Activated CD4-positive, alpha-beta memory T cell treated with anti-CD3 and anti-CD28 coated beads for 36 hours (primary cell): ENCODE measurements around the gene ZNF513. TPM values are rescaled to one million over a fixed set of nuclear protein-coding genes. Genes with fewer than 3 reads are reported as not detected.

Source experiments
- CTCF ChIA-PET: fragments of 350-600 bp; sonication (Branson Sonifier 250); formaldehyde crosslinking; loops from one replicate; lab custom pipeline; 2021; ENCODE audit warnings: antibody characterized with exemption, inconsistent platforms; lab: Charles Lee
- POLR2A ChIA-PET: fragments of 350-600 bp; sonication (Branson Sonifier 250); formaldehyde crosslinking; loops from one replicate; lab custom pipeline; 2021; ENCODE audit warnings: antibody characterized with exemption; lab: Charles Lee
- DNase-seq: peaks from one replicate; pipeline ENCODE4 v3.0.0-alpha.2; 2020
- H3K27ac Mint-ChIP-seq: one replicate; pipeline ENCODE4 v1.8.0; 2021; ENCODE audit warnings: mixed read lengths
- H3K27me3 Mint-ChIP-seq: one replicate; pipeline ENCODE4 v1.8.0; 2021; ENCODE audit warnings: mixed read lengths
- H3K36me3 Mint-ChIP-seq: one replicate; pipeline ENCODE4 v1.8.0; 2021; ENCODE audit warnings: mixed read lengths
- H3K4me1 Mint-ChIP-seq: one replicate; pipeline ENCODE4 v1.8.0; 2021; ENCODE audit warnings: low read depth, mixed read lengths
- H3K4me3 Mint-ChIP-seq: one replicate; pipeline ENCODE4 v1.8.0; 2021; ENCODE audit warnings: mild to moderate bottlenecking, mixed read lengths
- H3K9me3 Mint-ChIP-seq: one replicate; pipeline ENCODE4 v1.8.0; 2021; ENCODE audit warnings: mixed read lengths
- intact Hi-C: fragments of 100-400 bp; cut with micrococcal nuclease; formaldehyde crosslinking; loops from one replicate; pipeline ENCODE4 v1.15.1; 2023
- total RNA-seq, 2 experiments: library from RNA; stranded (reverse); gene quantifications; one replicate each; pipeline ENCODE4 v1.2.3, GENCODE V29; 2021

Gene ZNF513
- total RNA-seq, 2 experiments from 2014 or later: 8.6 to 9.7 TPM

DNA sequence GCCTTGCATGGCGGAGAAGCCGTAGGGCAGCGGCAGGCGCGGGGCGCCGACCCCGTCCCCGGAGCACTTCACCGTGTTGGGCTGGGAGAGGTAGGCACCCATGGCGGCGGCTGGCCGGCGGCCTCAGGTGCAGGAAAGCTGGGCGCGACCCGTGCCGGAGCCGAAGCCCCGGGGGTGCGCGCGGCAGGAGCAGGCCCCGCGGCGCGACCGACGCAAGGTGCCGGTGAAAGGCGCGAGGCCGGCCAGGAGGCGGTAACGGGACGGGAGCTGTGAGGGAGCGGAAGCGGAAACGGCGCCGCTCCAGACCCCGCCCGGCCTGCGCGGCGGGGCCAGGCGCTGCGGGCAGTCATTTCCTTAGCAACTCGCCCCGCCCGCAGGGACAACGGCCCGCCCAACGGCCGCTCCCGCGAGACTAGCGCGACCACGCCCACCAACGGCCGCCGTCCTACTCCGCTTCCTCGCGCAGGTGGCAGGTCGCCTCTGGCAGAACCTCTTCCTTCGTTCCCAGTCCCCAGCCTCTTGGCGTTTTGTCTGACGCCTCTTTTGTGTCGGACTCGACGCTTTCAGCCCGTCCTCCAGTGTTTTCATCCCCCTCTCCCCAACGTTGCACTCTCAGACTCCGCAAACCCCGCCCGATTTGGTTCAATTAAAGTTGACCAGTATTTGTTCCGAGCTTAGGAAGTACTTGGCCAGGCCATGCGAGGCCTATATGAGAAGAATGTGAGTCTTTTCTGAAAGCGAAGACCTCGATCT is 29.0 kb upstream of the ZNF513 start, which contains the start of gene PPM1G:
Gene PPM1G, minus strand, starts transcription at position 271 of the 753 bp plus-strand sequence. Its CDS starts 169 bp downstream, at position 102.
- POLR2A ChIA-PET: interaction anchor here (0.6 to 2.9 kb wide), 13 partner anchors 18 to 274 kb away, joined by 3 to 63 read pairs (median 4); partner anchors contain the start of genes ATRAID, CCDC121, EIF2B4 and GPN1
- CTCF ChIA-PET: interaction anchor here (0.8 to 4.9 kb wide), 8 partner anchors 20 to 328 kb away, joined by 3 to 46 read pairs (median 4); partner anchors contain the start of genes NRBP1 and ZNF513
- Mint-ChIP-seq H3K4me1 (peaks cover 32% of the 10 kb centered on the region), H3K27me3 (no peaks in the 10 kb centered on the region), H3K4me3 (peak within 1 kb of the TSS; percentile 88), H3K9me3 (no peaks in the 10 kb centered on the region), H3K36me3 (peaks cover 12% of the 10 kb centered on the region), H3K27ac (peak within 1 kb of the TSS; percentile 87)
- DNase-seq: peak; percentile 98
- intact Hi-C loops: loop anchor here (1.0 to 10.0 kb wide), 7 partner anchors 19 to 275 kb away; partner anchors contain the start of genes EIF2B4, GTF3C2, IFT172 and MPV17

DNA sequence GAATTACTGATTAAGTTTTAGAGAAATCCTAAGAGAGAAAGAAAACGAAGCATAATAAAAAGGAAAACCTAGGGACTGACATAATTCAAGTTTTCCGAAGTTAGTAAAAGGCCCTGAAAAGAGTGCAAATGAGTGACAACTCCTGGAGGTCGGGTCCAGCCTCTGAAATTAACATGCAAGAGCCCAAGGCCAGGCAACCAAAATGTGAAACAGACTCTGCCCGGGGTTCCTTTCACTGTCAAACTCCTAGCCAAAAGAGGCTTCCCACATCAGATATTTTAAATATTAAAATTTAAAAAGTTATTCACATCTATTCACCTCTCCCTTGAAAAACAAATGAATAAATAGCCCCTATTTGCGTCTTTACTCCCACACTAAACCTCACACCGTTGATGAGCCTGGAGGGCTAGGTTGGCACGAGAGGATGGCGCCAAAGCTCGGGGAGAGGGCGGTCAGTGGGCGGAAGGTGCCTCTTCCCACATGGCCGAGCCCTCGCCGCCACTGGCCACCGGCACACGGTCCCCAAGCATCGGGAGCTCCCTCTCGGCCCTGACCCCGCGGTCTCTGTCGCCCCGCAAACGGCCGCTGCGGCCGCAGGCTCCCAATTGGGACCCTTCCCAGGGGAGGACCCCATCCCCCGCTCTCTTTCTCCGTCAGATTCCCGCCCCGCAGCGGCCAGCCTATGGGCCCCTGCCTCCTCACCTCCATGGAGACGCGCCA is 28.2 kb upstream of the ZNF513 start:
- DNase-seq: peak; percentile 35
- Mint-ChIP-seq H3K4me3 (peak overlapping the region; percentile 88), H3K36me3 (peaks cover 12% of the 10 kb centered on the region), H3K27ac (peak overlapping the region; percentile 87), H3K4me1 (peaks cover 32% of the 10 kb centered on the region), H3K9me3 (no peaks in the 10 kb centered on the region), H3K27me3 (no peaks in the 10 kb centered on the region)
- ChIA-PET POLR2A (interaction anchor here (1.0 to 2.9 kb wide), 9 partner anchors 17 to 275 kb away, joined by 3 to 63 read pairs (median 7); partner anchors contain the start of genes CCDC121, EIF2B4, GPN1 and GTF3C2), CTCF (interaction anchor here (0.8 to 4.9 kb wide), 7 partner anchors 20 to 274 kb away, joined by 3 to 46 read pairs (median 4); partner anchors contain the start of gene NRBP1)
- intact Hi-C loops: loop anchor here (1.0 to 10.0 kb wide), 7 partner anchors 20 to 276 kb away; partner anchors contain the start of genes EIF2B4, GTF3C2, IFT172 and MPV17

DNA sequence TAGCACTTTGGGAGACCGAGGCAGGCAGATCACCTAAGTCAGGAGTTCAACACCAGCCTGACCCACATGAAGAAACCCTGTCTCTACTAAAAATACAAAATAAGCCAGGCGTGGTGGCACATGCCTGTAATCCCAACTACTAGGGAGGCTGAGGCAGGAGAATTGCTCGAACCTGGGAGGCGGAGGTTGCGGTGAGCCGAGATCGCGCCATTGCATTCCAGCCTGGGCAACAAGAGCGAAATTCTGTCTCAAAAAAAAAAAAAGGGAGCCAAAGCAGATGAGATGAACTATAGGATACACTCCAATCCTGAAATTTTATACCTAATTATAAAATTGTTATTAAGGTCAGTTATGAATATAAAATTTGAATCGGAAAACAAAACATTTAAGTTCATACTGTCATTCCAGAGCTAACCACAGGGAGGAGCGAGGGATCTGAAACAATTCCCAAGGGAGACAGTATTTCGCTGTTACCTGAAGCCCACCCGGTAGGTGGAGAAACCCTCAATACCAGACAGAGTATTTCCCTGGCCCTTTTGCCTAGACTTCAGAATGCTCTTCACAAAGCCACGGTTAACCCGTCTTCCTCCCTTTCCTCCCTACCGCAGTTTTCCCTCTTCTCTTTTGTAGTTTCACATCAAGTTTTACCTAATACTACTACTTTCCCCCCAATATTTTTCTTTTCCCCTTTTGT is 27.4 kb upstream of the ZNF513 start:
- peak overlapping the region; percentile 88 for H3K4me3 Mint-ChIP-seq
- intact Hi-C loops: loop anchor here (10.0 kb wide), 1 partner anchor 277 kb away; no protein-coding TSS in a partner anchor

DNA sequence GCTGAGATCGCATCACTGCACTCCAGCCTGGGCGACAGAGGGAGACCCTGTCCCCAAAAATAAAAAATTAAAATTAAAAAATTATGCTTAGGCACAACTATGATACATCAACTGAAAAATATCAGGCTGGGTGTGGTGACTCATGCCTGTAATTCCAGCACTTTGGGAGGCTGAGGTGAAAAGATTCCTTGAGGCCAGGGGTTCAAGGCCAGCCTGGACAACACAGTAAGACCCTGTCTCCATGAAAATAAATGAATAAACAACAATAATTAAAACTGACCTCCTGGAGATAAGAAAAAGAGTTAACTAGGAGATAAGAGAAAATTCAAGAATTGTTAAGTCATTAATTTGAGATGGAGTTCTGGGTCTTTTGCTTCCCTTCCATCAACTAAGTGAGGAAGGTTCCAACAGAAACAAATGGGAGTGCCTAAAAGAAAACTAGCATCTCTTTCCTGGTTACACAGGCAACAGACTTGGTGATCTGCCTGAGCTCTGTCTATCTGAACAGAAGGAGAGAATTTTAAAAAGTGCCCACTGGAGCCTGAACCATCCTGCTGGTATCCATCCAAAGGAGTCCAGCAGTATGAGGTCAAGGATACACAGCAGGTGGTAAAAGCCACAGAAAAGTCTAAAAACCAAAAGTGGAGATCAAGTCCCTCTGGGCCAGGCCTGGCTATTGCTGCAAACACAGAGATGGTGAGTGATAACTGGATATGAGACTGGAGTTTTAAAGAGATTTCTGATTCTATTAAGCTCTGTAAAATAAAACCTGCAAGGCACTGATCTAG is 20.0 kb upstream of the ZNF513 start:
- DNase-seq: no peak
- H3K27ac Mint-ChIP-seq: peak overlapping the region; percentile 31
- no peak overlapping the region for H3K4me3 Mint-ChIP-seq
- peaks cover 28% of the 10 kb centered on the region for H3K4me1 Mint-ChIP-seq
- H3K9me3 Mint-ChIP-seq: no peaks in the 10 kb centered on the region
- H3K27me3 Mint-ChIP-seq: no peaks in the 10 kb centered on the region
- intact Hi-C loops: loop anchor here (10.0 kb wide), 1 partner anchor 284 kb away; no protein-coding TSS in a partner anchor
- ChIA-PET CTCF (interaction anchor here (0.8 kb wide), 1 partner anchor 30 kb away, joined by 3 read pairs; no protein-coding TSS in a partner anchor), POLR2A (no interaction called here)
- H3K36me3 Mint-ChIP-seq: peaks cover 12% of the 10 kb centered on the region

More for the DNA sequence above, 27.4 kb upstream of the ZNF513 start:
- H3K4me1 Mint-ChIP-seq: peaks cover 32% of the 10 kb centered on the region
- CTCF ChIA-PET: interaction anchor here (1.3 to 4.9 kb wide), 2 partner anchors 21 to 275 kb away, joined by 6 to 46 read pairs; partner anchors contain the start of gene NRBP1
- H3K27ac Mint-ChIP-seq: peak overlapping the region; percentile 87
- peaks cover 14% of the 10 kb centered on the region for H3K36me3 Mint-ChIP-seq
- DNase-seq: no peak
- H3K9me3 Mint-ChIP-seq: no peaks in the 10 kb centered on the region
- POLR2A ChIA-PET: interaction anchor here (0.6 to 2.9 kb wide), 2 partner anchors 22 to 57 kb away, joined by 3 to 63 read pairs; partner anchors contain the start of gene NRBP1
- no peaks in the 10 kb centered on the region for H3K27me3 Mint-ChIP-seq

DNA sequence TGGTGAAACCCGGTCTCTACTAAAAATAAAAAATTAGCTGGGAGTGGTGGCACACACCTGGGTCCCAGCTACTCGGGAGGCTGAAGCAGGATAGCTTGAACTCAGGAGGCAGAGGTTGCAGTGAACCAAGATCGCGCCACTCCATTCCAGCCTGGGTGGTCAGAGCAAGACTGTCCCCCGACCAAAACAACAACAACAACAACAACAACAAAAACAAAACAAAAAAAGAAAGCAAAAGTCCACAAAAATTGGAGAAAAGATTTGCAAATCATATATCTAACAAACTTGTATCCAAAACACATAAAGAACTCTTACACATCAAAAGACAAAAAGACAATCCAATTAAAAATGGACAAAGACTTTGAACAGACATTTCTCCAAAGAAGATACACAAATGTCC is 18.4 kb upstream of the ZNF513 start:
- peak overlapping the region; percentile 29 for H3K27ac Mint-ChIP-seq
- no peak for DNase-seq
- no peak overlapping the region for H3K4me3 Mint-ChIP-seq
- intact Hi-C loops: no loop called here
- peaks cover 28% of the 10 kb centered on the region for H3K4me1 Mint-ChIP-seq
- no peaks in the 10 kb centered on the region for H3K9me3 Mint-ChIP-seq
- H3K27me3 Mint-ChIP-seq: no peaks in the 10 kb centered on the region
- CTCF ChIA-PET: no interaction called here
- H3K36me3 Mint-ChIP-seq: peaks cover 16% of the 10 kb centered on the region
- POLR2A ChIA-PET: no interaction called here

DNA sequence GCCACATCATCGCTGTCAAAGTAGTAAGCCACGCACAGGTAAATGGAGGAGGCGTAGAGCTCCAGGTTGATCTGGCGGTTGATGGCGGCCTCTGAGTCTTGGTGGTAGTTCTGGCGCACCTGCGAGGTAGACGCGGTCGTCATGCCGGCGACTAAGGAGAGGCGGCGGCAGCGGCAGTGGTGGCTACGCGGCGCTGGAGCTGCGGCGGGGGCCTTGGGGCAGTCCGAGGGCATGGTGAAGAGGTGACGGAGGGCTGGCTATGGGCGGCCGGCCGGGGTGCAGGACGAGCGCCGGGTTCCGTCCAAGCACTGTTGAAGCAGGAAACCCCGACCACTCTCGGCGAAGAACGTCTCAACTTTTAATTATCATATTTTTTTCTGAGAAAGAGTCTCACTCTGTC is 12.7 kb upstream of the ZNF513 start:
- ChIA-PET CTCF (no interaction called here), POLR2A (no interaction called here)
- no peaks in the 10 kb centered on the region for H3K9me3 Mint-ChIP-seq

DNA sequence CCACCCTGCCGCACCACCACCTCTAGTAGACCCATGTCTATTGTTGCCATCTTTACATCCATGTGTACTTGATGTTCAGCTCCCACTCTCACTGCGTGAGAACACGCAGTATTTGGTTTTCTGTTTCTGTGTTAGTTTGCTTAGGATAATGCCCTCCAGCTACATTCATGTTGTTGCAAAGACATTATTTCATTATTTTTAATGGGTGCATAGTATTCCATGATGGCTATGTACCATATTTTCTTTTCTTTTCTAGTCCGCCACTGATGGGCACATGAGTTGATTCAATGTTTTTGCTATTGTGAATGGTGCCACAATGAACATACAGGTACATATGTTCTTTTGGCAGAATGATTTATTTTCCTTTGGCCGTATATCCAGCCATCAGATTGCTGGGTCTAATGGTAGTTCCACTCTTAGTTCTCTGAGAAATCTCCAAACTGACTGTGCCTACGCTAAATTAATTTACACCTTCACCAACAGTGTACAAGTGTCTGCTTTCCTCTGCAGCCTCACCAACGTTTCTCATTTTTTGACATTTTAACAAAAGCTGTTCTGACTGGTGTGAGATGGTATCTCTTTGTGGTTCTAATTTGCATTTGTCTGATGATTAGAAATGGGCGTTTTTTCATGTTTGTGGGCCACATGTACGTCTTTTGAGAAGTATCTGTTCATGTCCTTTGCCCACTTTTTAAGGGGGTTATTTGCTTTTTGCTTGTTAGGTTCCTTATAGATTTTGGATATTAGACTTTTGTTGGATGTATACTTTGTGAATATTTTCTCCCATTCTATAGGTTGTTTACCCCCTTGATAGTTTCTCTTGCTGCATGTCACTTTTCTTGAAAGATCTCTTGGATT is 10.5 kb upstream of the ZNF513 start:
- no peaks in the 10 kb centered on the region for H3K27me3 Mint-ChIP-seq
- POLR2A ChIA-PET: no interaction called here
- H3K4me1 Mint-ChIP-seq: peaks cover 25% of the 10 kb centered on the region
- intact Hi-C loops: no loop called here
- H3K4me3 Mint-ChIP-seq: peak overlapping the region; percentile 3
- peak overlapping the region; percentile 67 for H3K27ac Mint-ChIP-seq
- no peak for DNase-seq
- CTCF ChIA-PET: interaction anchor here (0.6 kb wide), 1 partner anchor 45 kb away, joined by 3 read pairs; no protein-coding TSS in a partner anchor
- no peaks in the 10 kb centered on the region for H3K9me3 Mint-ChIP-seq
- H3K36me3 Mint-ChIP-seq: peaks cover 16% of the 10 kb centered on the region

More for the DNA sequence above, 12.7 kb upstream of the ZNF513 start:
- Mint-ChIP-seq H3K4me3 (no peak overlapping the region), H3K27me3 (no peaks in the 10 kb centered on the region), H3K27ac (peak overlapping the region; percentile 23), H3K36me3 (peaks cover 14% of the 10 kb centered on the region), H3K4me1 (peaks cover 38% of the 10 kb centered on the region)
- intact Hi-C loops: no loop called here
- no peak for DNase-seq

DNA sequence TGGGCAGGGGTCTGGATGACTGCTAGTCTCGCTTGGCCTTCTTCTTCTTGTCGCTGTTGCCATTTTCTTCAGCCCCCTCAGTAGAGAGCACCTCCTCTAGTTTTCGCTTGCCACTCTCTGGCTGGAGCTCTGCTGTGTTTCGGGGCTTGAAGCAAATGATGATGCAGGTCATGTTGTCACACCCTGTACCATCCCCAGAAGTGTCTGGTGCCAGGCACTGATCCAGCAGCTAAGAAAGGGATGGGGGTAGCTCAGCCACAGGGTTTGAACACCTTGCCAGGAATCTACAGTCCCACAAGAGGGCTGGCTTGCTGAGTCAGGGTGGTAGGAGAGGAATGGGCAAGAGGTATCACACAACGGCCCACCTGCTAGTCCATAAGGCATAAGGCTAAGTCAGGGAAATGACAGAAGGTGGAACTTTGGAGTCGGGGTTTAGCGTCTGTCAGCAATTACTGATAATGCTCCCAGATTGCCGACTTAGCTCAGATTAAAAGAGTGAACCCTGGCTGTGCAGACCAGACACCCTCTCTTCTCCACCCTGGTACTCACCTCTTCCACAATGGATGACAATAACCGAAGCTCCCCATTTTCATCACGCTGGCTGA is 1.1 kb upstream of the ZNF513 start:
- H3K9me3 Mint-ChIP-seq: no peaks in the 10 kb centered on the region
- POLR2A ChIA-PET: interaction anchor here (3.0 to 5.0 kb wide), 2 partner anchors 11 to 28 kb away, joined by 18 to 54 read pairs; partner anchors contain the start of genes EIF2B4, PPM1G and SNX17
- CTCF ChIA-PET: interaction anchor here (0.9 to 1.6 kb wide), 3 partner anchors 10 to 48 kb away, joined by 4 to 5 read pairs (median 5); no protein-coding TSS in a partner anchor

DNA sequence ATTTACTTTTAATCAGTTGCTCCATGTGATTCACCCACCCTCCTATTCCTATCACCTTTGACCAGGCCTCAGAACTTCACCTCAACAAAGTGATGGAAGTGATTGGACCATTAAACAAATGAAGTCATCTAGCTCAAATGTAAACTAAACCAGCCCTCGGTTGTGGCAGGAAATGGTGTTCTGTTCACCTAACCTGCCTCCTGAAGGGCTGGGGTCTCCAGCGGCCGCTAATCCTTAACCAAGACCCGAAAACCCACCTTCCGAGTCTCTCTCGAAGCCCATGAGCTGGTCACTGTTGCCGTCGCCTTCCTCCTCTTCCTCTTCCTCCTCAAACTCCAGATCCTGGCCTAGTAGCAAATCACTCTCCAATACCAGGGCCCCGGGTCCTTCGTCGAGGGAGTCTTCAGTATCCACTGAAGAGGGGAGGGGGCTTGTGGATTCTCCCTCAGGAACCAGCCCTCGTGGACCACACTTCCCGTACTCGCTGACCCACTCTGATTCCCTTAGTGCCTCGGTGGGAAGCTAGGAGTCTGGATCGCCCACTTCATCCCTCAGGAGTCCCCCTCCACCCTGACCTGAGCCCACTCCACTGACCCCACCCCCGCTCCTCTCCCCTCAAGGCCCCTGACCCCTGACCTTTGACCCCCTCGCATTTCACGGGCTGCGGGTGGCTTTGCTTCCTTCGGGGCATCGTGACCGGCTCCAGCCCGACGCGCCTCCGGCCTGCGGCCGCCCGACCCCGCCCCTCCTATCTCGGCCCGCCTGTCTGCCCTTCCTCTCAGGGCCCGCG is 503 bp downstream of the ZNF513 start:
- ChIA-PET CTCF (interaction anchor here (0.8 to 2.5 kb wide), 8 partner anchors 9 to 303 kb away, joined by 3 to 15 read pairs (median 5); partner anchors contain the start of genes EIF2B4, PPM1G and SNX17), POLR2A (interaction anchor here (0.7 to 5.0 kb wide), 9 partner anchors 9 to 329 kb away, joined by 3 to 54 read pairs (median 3); partner anchors contain the start of genes EIF2B4, GTF3C2, NRBP1 and PPM1G)
- Mint-ChIP-seq H3K9me3 (no peaks in the 10 kb centered on the region), H3K4me1 (peaks cover 22% of the 10 kb centered on the region), H3K27ac (peak overlapping the region; percentile 80), H3K4me3 (peak overlapping the region; percentile 90), H3K27me3 (no peaks in the 10 kb centered on the region), H3K36me3 (peaks cover 66% of the 10 kb centered on the region)
- DNase-seq: peak; percentile 74
- intact Hi-C loops: loop anchor here (1.0 to 2.0 kb wide), 4 partner anchors 10 to 51 kb away; partner anchors contain the start of genes EIF2B4, GTF3C2, PPM1G and SNX17

More for the DNA sequence above, 1.1 kb upstream of the ZNF513 start:
- peaks cover 22% of the 10 kb centered on the region for H3K4me1 Mint-ChIP-seq
- H3K36me3 Mint-ChIP-seq: peaks cover 56% of the 10 kb centered on the region
- peak overlapping the region; percentile 90 for H3K4me3 Mint-ChIP-seq
- intact Hi-C loops: loop anchor here (2.0 kb wide), 1 partner anchor 49 kb away; no protein-coding TSS in a partner anchor
- peak overlapping the region; percentile 80 for H3K27ac Mint-ChIP-seq
- DNase-seq: no peak
- no peaks in the 10 kb centered on the region for H3K27me3 Mint-ChIP-seq
